ENCODE results near the gene ELL. TPM values are rescaled to one million over a fixed set of nuclear protein-coding genes. Genes with fewer than 3 reads are reported as not detected.

Gene ELL
- total RNA-seq, 1 donor from 2014 or later = 19.2 TPM

DNA sequence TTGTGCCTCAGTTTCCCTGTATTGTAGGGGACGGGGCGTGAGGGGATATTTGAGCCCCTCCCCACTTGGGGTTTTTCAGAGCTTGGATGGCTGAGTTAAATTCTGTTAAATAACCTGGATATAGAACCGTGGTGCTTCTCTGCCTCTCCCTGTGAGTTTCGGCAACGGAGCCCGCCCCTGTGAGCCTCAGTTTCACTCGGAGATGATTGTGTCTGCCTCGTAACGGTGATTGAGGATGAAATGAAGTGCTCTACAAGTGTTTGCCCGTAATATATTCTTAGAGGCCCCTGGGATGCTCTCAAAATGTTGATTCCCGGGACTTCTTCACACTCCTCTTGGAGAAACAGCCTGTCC lies 36.3 kb upstream of the ELL start:
- Mint-ChIP-seq H3K4me3 (peak overlapping the region; percentile 91), H3K4me1 (peaks cover 8% of the 10 kb centered on the region), H3K9me3 (no peaks in the 10 kb centered on the region), H3K27ac (peak overlapping the region; percentile 98), H3K36me3 (peaks cover 6% of the 10 kb centered on the region), H3K27me3 (ENCODE audit: low read depth) (no peaks in the 10 kb centered on the region)
- TF ChIP-seq, protein P1, sequence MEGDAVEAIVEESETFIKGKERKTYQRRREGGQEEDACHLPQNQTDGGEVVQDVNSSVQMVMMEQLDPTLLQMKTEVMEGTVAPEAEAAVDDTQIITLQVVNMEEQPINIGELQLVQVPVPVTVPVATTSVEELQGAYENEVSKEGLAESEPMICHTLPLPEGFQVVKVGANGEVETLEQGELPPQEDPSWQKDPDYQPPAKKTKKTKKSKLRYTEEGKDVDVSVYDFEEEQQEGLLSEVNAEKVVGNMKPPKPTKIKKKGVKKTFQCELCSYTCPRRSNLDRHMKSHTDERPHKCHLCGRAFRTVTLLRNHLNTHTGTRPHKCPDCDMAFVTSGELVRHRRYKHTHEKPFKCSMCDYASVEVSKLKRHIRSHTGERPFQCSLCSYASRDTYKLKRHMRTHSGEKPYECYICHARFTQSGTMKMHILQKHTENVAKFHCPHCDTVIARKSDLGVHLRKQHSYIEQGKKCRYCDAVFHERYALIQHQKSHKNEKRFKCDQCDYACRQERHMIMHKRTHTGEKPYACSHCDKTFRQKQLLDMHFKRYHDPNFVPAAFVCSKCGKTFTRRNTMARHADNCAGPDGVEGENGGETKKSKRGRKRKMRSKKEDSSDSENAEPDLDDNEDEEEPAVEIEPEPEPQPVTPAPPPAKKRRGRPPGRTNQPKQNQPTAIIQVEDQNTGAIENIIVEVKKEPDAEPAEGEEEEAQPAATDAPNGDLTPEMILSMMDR (IDR thresholded peaks at IDR 0.05; ENCODE audit: unreplicated experiment) = no peak
- no peak for DNase-seq (ENCODE audit: low spot score in 2 of 2, unreplicated experiment in 2 of 2)

DNA sequence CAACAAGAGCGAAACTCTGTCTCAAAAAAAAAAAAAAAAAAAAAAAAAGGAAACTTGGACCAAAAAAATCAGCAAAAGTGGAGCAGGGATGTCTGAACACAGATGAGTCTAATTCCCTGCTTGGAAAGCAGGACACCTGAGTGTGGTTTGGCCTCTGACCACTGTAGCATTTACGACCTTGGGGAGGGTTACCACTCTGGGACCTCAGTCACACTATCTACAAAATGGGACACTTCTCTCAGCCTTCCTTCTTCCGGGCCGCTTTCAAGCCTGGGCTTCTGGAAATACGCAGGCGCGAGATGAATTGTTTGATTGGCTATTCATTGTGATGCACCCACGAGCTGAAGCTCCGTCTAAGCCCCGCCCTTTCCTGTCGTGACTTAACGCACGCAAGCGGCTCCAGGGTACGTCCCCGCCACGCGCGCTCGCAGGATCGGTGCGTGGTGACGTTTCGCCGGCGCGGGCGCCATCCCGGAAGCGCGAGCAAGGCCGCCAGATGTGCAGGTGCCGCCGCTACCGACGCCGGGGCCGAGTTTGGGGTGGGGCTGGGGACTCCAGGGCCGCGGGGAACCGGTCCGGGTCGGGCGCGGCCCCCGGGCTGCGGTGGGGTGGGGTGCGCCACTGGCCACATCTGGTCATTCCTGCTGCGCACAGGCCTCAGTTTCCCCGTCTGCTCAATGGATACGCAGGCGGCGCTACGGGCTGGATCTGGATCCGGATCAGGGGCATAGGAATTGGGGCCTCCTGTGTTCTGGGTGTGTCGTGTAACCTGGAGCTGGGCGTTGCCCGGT lies 35.7 kb upstream of the ELL start, which contains the start of gene KXD1:
Gene KXD1 (plus strand): TSS at position 460 of the 791 bp plus-strand sequence. CDS start 4,187 bp downstream, outside the sequence.
- Mint-ChIP-seq H3K36me3 (peaks cover 2% of the 10 kb centered on the region), H3K4me1 (peaks cover 8% of the 10 kb centered on the region), H3K9me3 (no peaks in the 10 kb centered on the region), H3K27me3 (ENCODE audit: low read depth) (no peaks in the 10 kb centered on the region), H3K27ac (peak within 1 kb of the TSS; percentile 98), H3K4me3 (peak within 1 kb of the TSS; percentile 91)
- DNase-seq (ENCODE audit: low spot score in 2 of 2, unreplicated experiment in 2 of 2) = peak; percentile 82 to 85
- TF ChIP-seq, protein P1 (IDR thresholded peaks at IDR 0.05; ENCODE audit: unreplicated experiment) = no peak

DNA sequence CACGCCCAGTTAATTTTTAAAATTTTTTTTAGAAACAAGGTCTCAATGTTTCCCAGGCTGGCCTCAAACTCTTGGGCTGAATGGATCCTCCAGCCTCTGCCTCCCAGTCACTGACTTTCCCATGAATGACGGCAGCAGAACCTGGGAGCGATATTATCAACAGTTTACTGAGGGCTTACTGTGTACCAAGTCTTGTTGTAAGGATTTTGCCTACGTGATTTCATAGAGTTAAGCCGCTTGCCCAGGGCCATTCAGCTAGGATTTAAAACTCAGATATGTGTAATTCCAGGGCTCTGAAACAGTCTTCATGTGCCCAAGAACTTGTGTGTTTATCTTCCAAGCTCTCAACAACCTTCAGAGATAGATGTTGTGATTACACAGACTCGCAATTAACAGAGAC lies 29.8 kb upstream of the ELL start:
- no peak overlapping the region for H3K4me3 Mint-ChIP-seq
- no peak overlapping the region for H3K27ac Mint-ChIP-seq
- no peaks in the 10 kb centered on the region for H3K4me1 Mint-ChIP-seq
- H3K27me3 Mint-ChIP-seq (ENCODE audit: low read depth) = no peaks in the 10 kb centered on the region
- H3K36me3 Mint-ChIP-seq = no peaks in the 10 kb centered on the region
- TF ChIP-seq, protein P1 (IDR thresholded peaks at IDR 0.05; ENCODE audit: unreplicated experiment) = no peak
- H3K9me3 Mint-ChIP-seq = no peaks in the 10 kb centered on the region
- no peak for DNase-seq (ENCODE audit: low spot score in 2 of 2, unreplicated experiment in 2 of 2)

DNA sequence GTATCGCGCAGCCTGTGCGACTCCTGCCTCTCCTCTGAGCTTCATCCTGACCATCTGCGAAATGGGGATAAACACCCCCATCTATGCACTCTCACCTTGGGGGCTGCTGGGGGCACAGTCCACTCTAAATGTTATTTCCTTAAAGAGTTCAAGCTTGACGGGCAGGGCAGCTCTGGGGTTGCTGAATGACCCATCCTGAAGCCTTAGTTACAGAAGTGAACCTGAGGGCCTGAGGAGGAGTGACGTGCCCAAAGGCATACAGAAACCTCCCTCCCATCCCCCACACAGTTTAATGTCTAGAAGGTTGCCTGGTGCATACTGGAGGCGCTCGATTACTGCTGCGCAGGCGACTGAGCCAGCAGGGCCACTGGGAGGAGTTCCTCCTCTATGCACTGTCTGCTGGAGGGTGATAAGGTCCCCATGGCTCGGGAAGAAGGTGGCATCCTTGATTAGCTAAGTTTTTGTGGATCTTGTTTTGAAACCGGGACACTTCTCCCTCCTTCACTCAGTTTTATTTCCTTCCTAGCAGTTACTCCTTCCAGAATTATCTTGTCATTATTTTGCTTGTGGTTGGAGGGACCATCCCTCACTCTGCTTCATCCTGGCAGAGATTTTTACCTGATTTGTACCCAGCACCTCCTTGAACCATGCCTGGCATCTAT lies 22.1 kb upstream of the ELL start:
- no peak for DNase-seq (ENCODE audit: low spot score in 2 of 2, unreplicated experiment in 2 of 2)
- Mint-ChIP-seq H3K9me3 (no peaks in the 10 kb centered on the region), H3K36me3 (no peaks in the 10 kb centered on the region), H3K4me1 (peaks cover 10% of the 10 kb centered on the region), H3K27ac (peak overlapping the region; percentile 71), H3K4me3 (peak overlapping the region; percentile 72), H3K27me3 (ENCODE audit: low read depth) (no peaks in the 10 kb centered on the region)
- TF ChIP-seq, protein P1 (IDR thresholded peaks at IDR 0.05; ENCODE audit: unreplicated experiment) = no peak

DNA sequence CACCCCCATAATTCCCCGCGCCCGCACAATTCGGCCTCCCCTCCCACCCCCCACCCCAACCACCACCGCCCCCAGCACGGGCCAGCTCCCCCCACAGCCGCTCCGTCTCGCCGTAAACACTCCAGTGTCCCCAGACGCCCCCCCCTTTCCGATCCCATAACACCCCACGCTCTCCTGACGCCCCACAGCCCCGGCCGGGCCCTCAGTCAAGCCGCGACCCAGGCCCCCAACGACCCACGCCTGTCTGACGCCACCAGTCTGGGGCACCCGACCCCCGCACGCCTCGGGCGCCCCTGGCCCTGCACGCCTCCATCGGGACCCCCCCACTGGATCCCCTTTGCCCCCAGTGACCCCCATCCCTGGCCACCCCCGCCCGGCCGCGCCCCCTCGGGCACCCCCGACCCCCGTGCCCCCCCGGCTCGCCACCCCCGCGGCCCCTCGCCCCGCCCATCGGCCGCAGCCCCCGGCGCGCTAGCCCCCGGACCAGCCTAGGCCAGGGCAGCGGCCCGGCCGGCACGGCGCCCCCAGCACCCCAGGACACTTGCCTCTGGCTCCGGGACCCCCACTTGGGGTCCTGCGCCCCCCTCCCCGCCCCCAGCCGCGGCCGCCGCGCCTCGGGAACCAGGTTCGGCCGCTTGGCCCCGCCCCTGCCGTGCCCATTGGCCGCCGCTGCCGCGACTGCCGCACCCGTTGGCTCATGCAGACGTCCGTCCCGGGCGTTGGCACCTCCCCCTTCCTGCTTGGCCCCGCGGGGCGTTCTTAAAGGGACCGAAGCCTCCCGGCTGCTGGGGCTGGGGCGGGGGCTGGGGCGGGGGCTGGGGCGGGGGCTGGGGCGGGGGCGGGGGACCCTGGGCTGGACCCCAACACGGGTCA lies 21.3 kb upstream of the ELL start, which contains the start of gene FKBP8:
Gene FKBP8 (minus strand): TSS at position 633 of the 873 bp plus-strand sequence. CDS start 1,603 bp downstream, outside the sequence.
- TF ChIP-seq, protein P1 (IDR thresholded peaks at IDR 0.05; ENCODE audit: unreplicated experiment) = no peak
- DNase-seq (ENCODE audit: low spot score in 2 of 2, unreplicated experiment in 2 of 2) = peak; percentile 92 to 96
- Mint-ChIP-seq H3K4me1 (peaks cover 10% of the 10 kb centered on the region), H3K27ac (peak within 1 kb of the TSS; percentile 86), H3K9me3 (no peaks in the 10 kb centered on the region), H3K27me3 (ENCODE audit: low read depth) (no peaks in the 10 kb centered on the region), H3K4me3 (peak within 1 kb of the TSS; percentile 83), H3K36me3 (no peaks in the 10 kb centered on the region)
